Effector memory CD4-positive, alpha-beta T cell (primary cell): ENCODE measurements around the gene KISS1R.
A peak's percentile ranks its signal among the peaks of the same experiment; 100 is the strongest.

Source experiments
- DNase-seq, 3 donors: peaks; one replicate each; pipeline ENCODE4 v3.0.0-alpha.2; 2020
- H3K27ac ChIP-seq: 2 replicates; pipeline ENCODE4 v1.7.0; 2013; ENCODE audit warnings: mild to moderate bottlenecking, low read length, moderate library complexity; ENCODE audit not compliant: insufficient read depth, poor library complexity, severe bottlenecking
- H3K27me3 ChIP-seq: replicated peaks from 2 replicates; pipeline ENCODE4 v1.7.0; 2013; ENCODE audit warnings: mild to moderate bottlenecking, low read length; ENCODE audit not compliant: insufficient read depth, control insufficient read depth, poor library complexity, severe bottlenecking
- H3K36me3 ChIP-seq: 2 replicates; pipeline ENCODE4 v1.7.0; 2013; ENCODE audit warnings: mild to moderate bottlenecking, low read length, moderate library complexity; ENCODE audit not compliant: control insufficient read depth, insufficient read depth
- H3K4me1 ChIP-seq: 2 replicates; pipeline ENCODE4 v1.7.0; 2013; ENCODE audit warnings: low read length, mild to moderate bottlenecking; ENCODE audit not compliant: control insufficient read depth, insufficient read depth, poor library complexity, severe bottlenecking
- H3K4me3 ChIP-seq: 2 replicates; pipeline ENCODE4 v1.7.0; 2013; ENCODE audit warnings: low read length, low read depth, mild to moderate bottlenecking; ENCODE audit not compliant: insufficient read depth, poor library complexity, severe bottlenecking
- H3K9me3 ChIP-seq: 2 replicates; pipeline ENCODE4 v1.7.0; 2013; ENCODE audit warnings: mild to moderate bottlenecking, low read length, moderate library complexity; ENCODE audit not compliant: control insufficient read depth

Gene KISS1R

DNA sequence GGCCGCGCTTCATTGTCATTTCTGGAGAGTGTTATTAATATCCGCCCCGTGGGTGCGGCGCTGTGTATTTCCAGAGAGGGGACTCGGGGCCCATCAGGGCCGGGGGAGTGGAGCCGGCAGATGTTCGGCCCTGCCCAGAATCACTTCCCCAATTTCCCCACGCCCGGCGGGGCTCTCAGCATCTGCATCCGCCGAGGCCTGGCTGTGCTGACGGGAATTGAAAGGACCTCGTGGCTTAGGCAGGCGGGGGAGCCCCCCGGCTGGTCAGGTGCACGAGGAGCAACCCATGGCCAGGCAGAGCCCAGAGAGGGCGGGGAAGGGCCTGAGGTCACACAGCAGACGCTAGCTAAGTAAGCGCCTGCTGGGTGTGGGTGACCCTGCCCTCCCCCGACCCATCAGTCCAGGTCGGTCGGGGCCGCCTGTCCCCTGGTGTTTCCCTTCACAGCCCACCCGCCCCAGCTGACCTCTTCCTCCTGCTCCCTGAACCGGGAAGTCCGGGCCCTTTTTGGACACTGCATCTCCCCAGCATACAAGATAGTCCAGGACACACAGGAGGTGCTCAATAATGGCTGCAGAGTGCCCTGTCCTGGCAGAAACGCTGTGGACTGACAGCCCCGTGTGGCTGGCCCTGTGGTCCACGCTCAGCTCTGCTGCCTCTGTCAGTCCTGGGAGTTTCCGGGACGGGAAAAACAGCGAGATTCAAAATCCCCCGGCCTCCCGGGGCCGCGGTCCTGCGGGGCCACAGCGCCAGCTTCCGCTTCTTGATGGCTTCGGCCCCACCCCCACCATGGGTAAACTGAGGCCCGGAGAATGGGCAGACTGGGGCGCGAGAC, 30.8 kb downstream of the KISS1R start:
- DNase-seq, result no peak
- H3K4me1 ChIP-seq, result peaks cover 5% of the 10 kb centered on the region
- H3K27ac ChIP-seq, result no peak overlapping the region
- no peak overlapping the region for H3K4me3 ChIP-seq
- no peaks in the 10 kb centered on the region for H3K9me3 ChIP-seq
- no peaks in the 10 kb centered on the region for H3K27me3 ChIP-seq
- H3K36me3 ChIP-seq, result no peaks in the 10 kb centered on the region

DNA sequence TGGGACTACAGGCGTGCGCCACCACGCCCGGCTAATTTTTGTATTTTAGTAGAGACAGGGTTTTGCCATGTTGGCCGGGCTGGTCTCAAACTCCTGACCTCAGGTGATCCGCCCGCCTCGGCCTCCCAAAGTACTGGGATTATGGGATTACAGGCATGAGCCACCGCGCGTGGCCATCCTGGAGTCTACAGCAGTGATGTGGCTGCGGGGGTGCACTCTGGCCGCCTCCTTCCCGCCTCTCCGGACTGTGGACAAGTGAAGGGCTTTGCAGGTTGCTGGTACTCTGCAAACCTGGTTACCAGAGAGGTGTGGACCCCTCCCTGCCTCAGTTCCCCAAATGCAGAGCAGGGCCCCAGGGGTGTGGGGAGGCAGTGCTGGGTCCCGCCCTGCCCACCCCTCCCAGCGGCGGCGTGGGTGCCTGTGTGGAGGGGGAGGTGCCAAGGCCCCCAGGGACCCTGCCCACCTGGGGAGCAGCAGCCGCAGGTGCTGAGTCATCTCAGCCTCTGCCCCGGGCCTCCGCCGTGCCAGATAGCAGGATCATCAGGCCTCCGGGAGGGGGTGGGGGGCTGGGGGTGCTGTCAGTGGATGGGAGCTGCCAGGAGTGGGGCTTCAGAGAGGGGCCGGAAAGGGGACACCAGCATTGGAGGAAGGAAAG, 31.8 kb downstream of the KISS1R start:
- DNase-seq, result no peak
- no peaks in the 10 kb centered on the region for H3K27me3 ChIP-seq
- H3K36me3 ChIP-seq, result no peaks in the 10 kb centered on the region
- no peaks in the 10 kb centered on the region for H3K9me3 ChIP-seq
- no peak overlapping the region for H3K27ac ChIP-seq
- H3K4me1 ChIP-seq, result peaks cover 15% of the 10 kb centered on the region
- no peak overlapping the region for H3K4me3 ChIP-seq

- no peak for DNase-seq
- H3K4me3 ChIP-seq, result no peak overlapping the region
- H3K4me1 ChIP-seq, result peaks cover 15% of the 10 kb centered on the region
- H3K27ac ChIP-seq, result no peak overlapping the region
- no peaks in the 10 kb centered on the region for H3K27me3 ChIP-seq
- H3K9me3 ChIP-seq, result no peaks in the 10 kb centered on the region
- no peaks in the 10 kb centered on the region for H3K36me3 ChIP-seq
Observed at GRCh38 chr19:950352-951066, 33.4 kb downstream of the KISS1R start.

GRCh38 chr19:952049-952679, 35.0 kb downstream of the KISS1R start:
- Histone ChIP-seq H3K4me3 (no peak overlapping the region), H3K27ac (no peak overlapping the region), H3K9me3 (no peaks in the 10 kb centered on the region), H3K4me1 (peaks cover 15% of the 10 kb centered on the region), H3K36me3 (no peaks in the 10 kb centered on the region), H3K27me3 (no peaks in the 10 kb centered on the region)
- DNase-seq, result no peak

GRCh38 chr19:952680-953444, 35.7 kb downstream of the KISS1R start:
- no peaks in the 10 kb centered on the region for H3K9me3 ChIP-seq
- no peak for DNase-seq
- peak overlapping the region; percentile 22 for H3K4me3 ChIP-seq
- peaks cover 15% of the 10 kb centered on the region for H3K4me1 ChIP-seq
- H3K27ac ChIP-seq, result no peak overlapping the region
- H3K27me3 ChIP-seq, result no peaks in the 10 kb centered on the region
- no peaks in the 10 kb centered on the region for H3K36me3 ChIP-seq

GRCh38 chr19:953445-954271, 36.5 kb downstream of the KISS1R start:
- Histone ChIP-seq H3K27me3 (no peaks in the 10 kb centered on the region), H3K27ac (no peak overlapping the region), H3K4me1 (peaks cover 15% of the 10 kb centered on the region)

DNA sequence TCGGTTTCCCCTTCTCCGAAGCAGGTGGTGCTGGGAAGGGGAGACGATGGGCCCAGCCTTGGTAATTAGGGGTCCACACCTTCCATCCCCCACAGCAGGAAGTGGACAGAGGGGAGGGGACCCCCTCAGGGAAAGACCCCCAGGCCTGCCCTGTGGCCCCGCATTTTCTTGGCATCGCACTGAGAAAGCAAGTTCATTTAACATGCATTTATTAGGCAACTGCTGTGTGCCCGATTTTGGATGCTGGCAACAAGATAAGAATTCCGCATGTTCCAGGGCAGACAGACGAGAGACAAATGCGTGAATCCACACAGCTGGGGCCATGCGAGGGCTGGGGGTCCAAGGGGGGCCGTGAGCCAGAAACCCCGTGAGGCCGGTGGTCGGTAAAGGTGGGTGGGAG, 37.1 kb downstream of the KISS1R start:
- no peak overlapping the region for H3K4me3 ChIP-seq
- no peaks in the 10 kb centered on the region for H3K36me3 ChIP-seq
- H3K4me1 ChIP-seq, result peaks cover 15% of the 10 kb centered on the region
- H3K9me3 ChIP-seq, result no peaks in the 10 kb centered on the region
- DNase-seq, result no peak
- H3K27ac ChIP-seq, result no peak overlapping the region
- no peaks in the 10 kb centered on the region for H3K27me3 ChIP-seq

More at GRCh38 chr19:953445-954271, 36.5 kb downstream of the KISS1R start:
- Histone ChIP-seq H3K9me3 (no peaks in the 10 kb centered on the region), H3K36me3 (no peaks in the 10 kb centered on the region), H3K4me3 (peak overlapping the region; percentile 22)
- no peak for DNase-seq

DNA sequence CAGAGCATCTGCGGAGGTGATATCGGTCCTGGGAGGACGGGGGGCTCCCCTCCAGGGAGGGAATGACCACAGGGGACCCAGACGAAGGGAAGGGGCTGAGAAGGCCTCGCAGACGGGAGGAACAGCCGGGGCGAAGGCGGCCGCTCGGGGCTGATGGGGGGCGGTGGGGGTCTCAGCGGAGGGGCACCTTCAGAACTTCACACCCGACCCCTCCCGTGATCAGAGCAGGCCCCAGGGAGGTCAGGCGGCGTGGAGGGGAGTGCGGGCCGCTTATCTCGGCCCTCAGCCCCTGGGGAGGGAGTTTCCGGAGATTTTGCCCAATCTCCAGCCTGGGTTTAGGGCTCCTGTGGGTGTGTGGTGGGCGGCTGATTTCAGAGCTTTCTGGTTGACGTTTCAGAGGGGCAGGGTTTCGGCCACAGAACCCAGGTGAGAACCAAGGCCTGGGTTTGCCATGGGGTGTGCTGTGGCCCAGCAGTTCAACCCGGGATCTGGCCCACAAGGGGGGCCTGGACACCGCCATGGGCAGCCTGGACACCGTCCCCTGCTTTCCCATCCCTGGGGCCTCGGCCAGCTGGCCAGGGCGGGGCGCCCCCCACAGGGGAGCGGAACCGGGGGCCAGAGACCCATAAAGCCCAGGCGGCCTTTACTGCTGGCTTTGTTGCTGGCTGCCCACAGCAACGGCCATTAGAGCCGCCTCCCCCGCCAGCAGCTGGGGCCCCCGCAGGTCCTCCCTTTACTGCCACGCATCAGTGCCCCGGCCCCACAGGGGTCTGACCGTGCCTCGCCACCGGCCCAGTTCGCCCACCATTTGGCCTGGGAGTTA, 37.8 kb downstream of the KISS1R start:
- no peaks in the 10 kb centered on the region for H3K27me3 ChIP-seq
- H3K9me3 ChIP-seq, result no peaks in the 10 kb centered on the region
- no peak overlapping the region for H3K4me3 ChIP-seq
- H3K36me3 ChIP-seq, result no peaks in the 10 kb centered on the region
- H3K27ac ChIP-seq, result no peak overlapping the region
- DNase-seq, result no peak
- H3K4me1 ChIP-seq, result peaks cover 15% of the 10 kb centered on the region
